ENCODE measurements around the gene KCTD4. TPM values are rescaled to one million over a fixed set of nuclear protein-coding genes. Genes with fewer than 3 reads are reported as not detected.

Gene KCTD4
- total RNA-seq, 3 donors from 2014 or later = 0.14 to 2.5 (median 1.2) TPM

GRCh38 chr13:45178349-45179162 lies 22.3 kb downstream of the KCTD4 start:
- DNase-seq (no peak), ATAC-seq (peak; percentile 52)
- Histone ChIP-seq H3K4me1 (ENCODE audit: low read depth) (no peaks in the 10 kb centered on the region), H3K4me3 (no peak overlapping the region), H3K36me3 (ENCODE audit: low read depth) (no peaks in the 10 kb centered on the region), H3K9me3 (no peaks in the 10 kb centered on the region)
- TF ChIP-seq CTCF (IDR thresholded peaks at IDR 0.05) = no peak
- intact Hi-C loops (cut with DNase I, micrococcal nuclease) = no loop called here

- ATAC-seq = no peak
- TF ChIP-seq CTCF (IDR thresholded peaks at IDR 0.05) = no peak
- no peaks in the 10 kb centered on the region for H3K36me3 ChIP-seq (ENCODE audit: low read depth)
Observed at GRCh38 chr13:45174478-45174877, 26.4 kb downstream of the KCTD4 start.

GRCh38 chr13:45168555-45168930 lies 32.3 kb downstream of the KCTD4 start:
- Histone ChIP-seq H3K4me1 (ENCODE audit: low read depth) (peaks cover 5% of the 10 kb centered on the region), H3K4me3 (no peak overlapping the region), H3K9me3 (no peaks in the 10 kb centered on the region), H3K36me3 (ENCODE audit: low read depth) (no peaks in the 10 kb centered on the region)
- DNase-seq (no peak), ATAC-seq (no peak)
- intact Hi-C loops (cut with DNase I, micrococcal nuclease) = no loop called here
- TF ChIP-seq CTCF (IDR thresholded peaks at IDR 0.05) = no peak

More at GRCh38 chr13:45174478-45174877, 26.4 kb downstream of the KCTD4 start:
- H3K4me1 ChIP-seq (ENCODE audit: low read depth) = no peaks in the 10 kb centered on the region
- intact Hi-C loops (cut with DNase I, micrococcal nuclease) = no loop called here
- no peak overlapping the region for H3K4me3 ChIP-seq
- no peak for DNase-seq
- no peaks in the 10 kb centered on the region for H3K9me3 ChIP-seq

GRCh38 chr13:45167611-45168554 lies 33.0 kb downstream of the KCTD4 start:
- DNase-seq (peak in 1 of 3 donors; percentile 65), ATAC-seq (peak; percentile 99)
- TF ChIP-seq CTCF (IDR thresholded peaks at IDR 0.05) = no peak
- no peak overlapping the region for H3K4me3 ChIP-seq
- intact Hi-C loops (cut with DNase I, micrococcal nuclease) = no loop called here
- H3K9me3 ChIP-seq = no peaks in the 10 kb centered on the region
- H3K36me3 ChIP-seq (ENCODE audit: low read depth) = no peaks in the 10 kb centered on the region
- peaks cover 9% of the 10 kb centered on the region for H3K4me1 ChIP-seq (ENCODE audit: low read depth)

GRCh38 chr13:45166858-45167257 lies 34.0 kb downstream of the KCTD4 start:
- Histone ChIP-seq H3K9me3 (no peaks in the 10 kb centered on the region), H3K4me1 (ENCODE audit: low read depth) (peaks cover 13% of the 10 kb centered on the region), H3K36me3 (ENCODE audit: low read depth) (no peaks in the 10 kb centered on the region), H3K4me3 (no peak overlapping the region)
- ATAC-seq (no peak), DNase-seq (no peak)
- no peak for TF ChIP-seq CTCF (IDR thresholded peaks at IDR 0.05)
- intact Hi-C loops (cut with DNase I, micrococcal nuclease) = no loop called here
